ENCODE measurements around the gene FARP1.
A peak's percentile ranks its signal among the peaks of the same experiment; 100 is the strongest.

Gene FARP1

GRCh38 chr13:98214707-98215106 lies 71.8 kb downstream of the FARP1 start:
- Histone ChIP-seq H3K27me3 (ENCODE audit: insufficient read depth, low read depth, severe bottlenecking) (no peaks in the 10 kb centered on the region), H3K4me3 (ENCODE audit: low read depth, low read length) (no peak overlapping the region), H3K27ac (peak overlapping the region; percentile 43), H3K36me3 (peaks cover 73% of the 10 kb centered on the region), H3K9me3 (ENCODE audit: severe bottlenecking) (peaks cover 11% of the 10 kb centered on the region)
- no peak for DNase-seq
- TF ChIP-seq CTCF (IDR thresholded peaks at IDR 0.05; ENCODE audit: low read depth, low read length) = no peak

- Histone ChIP-seq H3K4me3 (ENCODE audit: low read depth, low read length) (no peak overlapping the region), H3K27ac (no peak overlapping the region), H3K27me3 (ENCODE audit: insufficient read depth, low read depth, severe bottlenecking) (no peaks in the 10 kb centered on the region), H3K36me3 (peaks cover 75% of the 10 kb centered on the region), H3K9me3 (ENCODE audit: severe bottlenecking) (peaks cover 11% of the 10 kb centered on the region)
- no peak for TF ChIP-seq CTCF (IDR thresholded peaks at IDR 0.05; ENCODE audit: low read depth, low read length)
- DNase-seq = no peak
Observed at GRCh38 chr13:98215508-98215907, 72.6 kb downstream of the FARP1 start.

GRCh38 chr13:98216135-98216565 lies 73.3 kb downstream of the FARP1 start:
- H3K27me3 ChIP-seq (ENCODE audit: insufficient read depth, low read depth, severe bottlenecking) = no peaks in the 10 kb centered on the region
- peaks cover 4% of the 10 kb centered on the region for H3K9me3 ChIP-seq (ENCODE audit: severe bottlenecking)
- TF ChIP-seq CTCF (IDR thresholded peaks at IDR 0.05; ENCODE audit: low read depth, low read length) = no peak
- DNase-seq = no peak
- no peak overlapping the region for H3K4me3 ChIP-seq (ENCODE audit: low read depth, low read length)
- no peak overlapping the region for H3K27ac ChIP-seq
- peaks cover 73% of the 10 kb centered on the region for H3K36me3 ChIP-seq

- TF ChIP-seq CTCF (IDR thresholded peaks at IDR 0.05; ENCODE audit: low read depth, low read length) = no peak
- DNase-seq = no peak
- H3K36me3 ChIP-seq = peaks cover 73% of the 10 kb centered on the region
- no peaks in the 10 kb centered on the region for H3K27me3 ChIP-seq (ENCODE audit: insufficient read depth, low read depth, severe bottlenecking)
- no peak overlapping the region for H3K27ac ChIP-seq
- H3K4me3 ChIP-seq (ENCODE audit: low read depth, low read length) = no peak overlapping the region
- peaks cover under 1% of the 10 kb centered on the region for H3K9me3 ChIP-seq (ENCODE audit: severe bottlenecking)
Observed at GRCh38 chr13:98216711-98217285, 73.9 kb downstream of the FARP1 start.

GRCh38 chr13:98217597-98217996 lies 74.7 kb downstream of the FARP1 start:
- no peak for DNase-seq
- no peak for TF ChIP-seq CTCF (IDR thresholded peaks at IDR 0.05; ENCODE audit: low read depth, low read length)
- no peak overlapping the region for H3K4me3 ChIP-seq (ENCODE audit: low read depth, low read length)
- peaks cover 74% of the 10 kb centered on the region for H3K36me3 ChIP-seq
- H3K27me3 ChIP-seq (ENCODE audit: insufficient read depth, low read depth, severe bottlenecking) = no peaks in the 10 kb centered on the region
- peak overlapping the region; percentile 33 for H3K27ac ChIP-seq
- H3K9me3 ChIP-seq (ENCODE audit: severe bottlenecking) = no peaks in the 10 kb centered on the region

- no peak for DNase-seq
- TF ChIP-seq CTCF (IDR thresholded peaks at IDR 0.05; ENCODE audit: low read depth, low read length) = no peak
- Histone ChIP-seq H3K4me3 (ENCODE audit: low read depth, low read length) (no peak overlapping the region), H3K36me3 (peaks cover 71% of the 10 kb centered on the region), H3K27me3 (ENCODE audit: insufficient read depth, low read depth, severe bottlenecking) (no peaks in the 10 kb centered on the region), H3K9me3 (ENCODE audit: severe bottlenecking) (no peaks in the 10 kb centered on the region), H3K27ac (no peak overlapping the region)
Observed at GRCh38 chr13:98219685-98220084, 76.8 kb downstream of the FARP1 start.
